SKM-1 (cell line): ENCODE data around the gene RIIAD1.
"Not testable (repeated sequence)": the region's sequence is repeated elsewhere in the genome, so short reads cannot be mapped to it uniquely, and the experiment has no call there.

ENCODE experiments used
- DNase-seq: peaks from one replicate; lab custom pipeline; 2025; ENCODE audit not compliant: unreplicated experiment; lab: John Stamatoyannopoulos, UW

RIIAD1 gene, protein sequence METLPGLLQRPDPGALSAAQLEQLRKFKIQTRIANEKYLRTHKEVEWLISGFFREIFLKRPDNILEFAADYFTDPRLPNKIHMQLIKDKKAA

DNA sequence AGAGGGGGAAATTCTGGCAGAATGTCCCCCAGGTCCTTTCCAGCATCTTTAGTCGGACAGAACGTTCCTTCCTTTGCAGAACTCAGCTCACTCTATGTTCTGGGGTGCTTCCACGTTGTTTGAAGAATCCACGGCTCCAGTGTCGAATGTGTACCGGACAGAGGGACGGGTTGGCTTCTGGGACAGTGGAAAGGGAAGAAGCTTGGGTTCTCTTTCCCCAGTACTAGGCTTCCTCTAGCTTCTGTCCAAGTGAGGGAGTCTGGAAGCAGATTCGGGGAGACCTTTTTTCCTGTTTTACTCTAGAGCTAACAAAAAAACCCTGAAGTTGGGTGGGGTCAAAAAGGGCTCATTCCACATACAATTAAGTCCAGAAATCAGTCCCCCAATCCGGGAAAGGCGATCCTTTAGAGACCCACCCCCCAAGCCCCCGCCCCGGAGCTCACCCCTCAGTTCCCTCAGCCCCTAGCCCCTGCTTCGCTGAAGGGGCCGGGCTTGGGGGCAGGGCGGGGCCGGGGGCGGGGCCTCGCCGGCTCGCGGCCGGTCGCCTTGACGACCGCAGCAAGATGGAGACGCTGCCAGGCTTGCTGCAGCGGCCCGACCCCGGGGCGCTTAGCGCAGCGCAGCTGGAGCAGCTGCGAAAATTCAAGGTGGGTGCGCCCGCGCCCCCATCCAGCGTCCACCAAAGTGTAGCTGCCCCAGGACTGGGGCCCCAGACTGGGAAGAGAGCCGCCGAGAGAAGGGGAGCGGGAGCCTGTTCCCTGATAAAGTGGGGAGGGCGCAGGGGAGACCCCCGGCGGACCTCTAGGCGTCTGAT, at the start of gene RIIAD1:
TSS of gene RIIAD1 (plus strand) at position 549 of the 814 bp plus-strand sequence. CDS start at position 564, 15 bp downstream.
- no peak for DNase-seq

DNA sequence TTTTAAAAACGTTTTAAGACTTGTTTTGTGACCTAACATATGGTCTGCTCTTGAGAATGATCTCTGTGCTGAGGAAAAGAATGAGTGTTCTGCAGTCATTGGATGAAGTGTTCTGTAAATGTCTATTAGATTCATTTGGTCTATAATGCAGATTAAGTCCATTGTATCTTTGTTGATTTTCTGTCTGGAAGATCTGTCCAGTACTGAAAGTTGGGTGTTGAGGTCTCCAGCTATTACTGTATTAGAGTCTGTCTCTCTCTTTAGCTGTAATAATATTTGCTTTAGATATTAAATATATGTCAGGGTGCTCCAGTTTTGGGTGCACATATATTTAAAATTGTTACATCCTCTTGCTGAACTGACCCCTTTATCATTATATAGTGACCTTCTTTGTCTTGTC, 47.9 kb upstream of the RIIAD1 start:
- no peak for DNase-seq

DNA sequence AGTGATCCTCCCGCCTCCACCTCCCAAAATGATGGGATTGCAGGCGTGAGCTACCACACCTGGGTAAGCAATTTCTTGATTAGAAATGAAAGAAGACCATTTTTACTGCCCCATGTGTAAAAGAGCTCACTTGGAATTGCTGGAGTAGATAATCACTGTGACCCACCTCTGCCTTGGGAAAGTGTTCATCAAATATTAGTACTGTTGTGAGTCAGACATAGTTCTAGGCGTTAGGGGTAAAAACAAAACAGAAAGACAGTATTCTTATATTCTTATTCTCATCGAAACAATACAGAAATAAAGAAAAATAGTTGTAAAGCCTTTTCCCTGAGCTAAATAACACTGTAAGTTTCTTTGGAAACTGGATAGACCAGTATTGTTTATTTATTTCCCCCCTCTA, 40.9 kb upstream of the RIIAD1 start:
- DNase-seq = no peak

DNA sequence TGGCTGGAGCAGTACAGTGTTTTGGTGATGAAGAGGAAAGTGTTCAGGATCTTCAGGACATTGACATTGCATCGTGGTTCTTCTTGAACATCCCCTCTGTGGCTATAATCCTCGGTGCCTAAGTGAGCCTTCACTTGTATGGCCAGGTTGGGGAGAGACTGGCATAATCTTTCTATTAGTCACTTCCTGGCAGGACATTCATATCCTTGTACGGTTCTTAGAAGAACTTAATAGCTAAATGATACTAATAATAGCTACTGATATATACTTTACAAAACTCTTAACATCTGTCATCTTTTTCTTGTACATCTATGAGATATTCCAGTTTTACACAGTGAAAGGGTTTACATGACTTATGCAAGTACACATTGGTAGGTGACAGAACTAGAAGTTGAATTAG, 40.5 kb upstream of the RIIAD1 start:
- DNase-seq = no peak

DNA sequence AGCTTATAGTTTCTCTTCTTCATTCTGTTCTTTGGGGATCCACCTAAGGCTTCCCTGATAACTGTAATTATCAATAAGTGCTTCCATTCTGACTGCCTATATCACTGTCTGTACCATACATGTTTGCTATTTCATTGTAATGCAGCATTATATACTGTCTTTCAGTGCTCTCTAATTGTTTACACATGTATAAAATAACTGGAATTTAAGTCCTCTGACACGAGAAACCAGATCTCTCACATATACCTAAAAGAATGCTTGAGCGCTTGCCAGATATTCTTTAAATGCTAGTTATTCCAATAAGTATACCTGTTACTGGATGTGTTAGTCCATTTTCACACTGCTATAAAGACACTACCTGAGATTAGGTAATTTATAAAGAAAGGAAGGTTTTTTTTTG, 39.4 kb upstream of the RIIAD1 start:
- no peak for DNase-seq

DNA sequence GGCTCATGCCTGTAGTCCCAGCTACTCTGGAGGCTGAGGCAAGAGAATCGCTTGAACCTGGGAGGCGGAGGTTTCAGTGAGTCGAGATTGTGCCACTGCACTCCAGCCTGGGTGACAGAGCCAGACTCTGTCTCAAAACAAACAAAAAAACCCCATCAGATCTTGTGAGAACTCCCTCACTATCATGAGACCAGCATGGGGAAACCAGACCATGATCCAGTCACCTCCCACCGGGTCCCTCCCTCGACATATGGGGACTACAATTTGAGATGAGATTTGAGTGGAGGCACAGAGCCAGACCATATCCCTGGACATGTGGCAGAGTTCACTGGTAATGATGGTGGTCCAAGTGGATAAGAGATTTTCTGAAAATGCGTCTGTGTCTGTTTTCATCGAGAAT, 38.4 kb upstream of the RIIAD1 start:
- not testable (repeated sequence) for DNase-seq

DNA sequence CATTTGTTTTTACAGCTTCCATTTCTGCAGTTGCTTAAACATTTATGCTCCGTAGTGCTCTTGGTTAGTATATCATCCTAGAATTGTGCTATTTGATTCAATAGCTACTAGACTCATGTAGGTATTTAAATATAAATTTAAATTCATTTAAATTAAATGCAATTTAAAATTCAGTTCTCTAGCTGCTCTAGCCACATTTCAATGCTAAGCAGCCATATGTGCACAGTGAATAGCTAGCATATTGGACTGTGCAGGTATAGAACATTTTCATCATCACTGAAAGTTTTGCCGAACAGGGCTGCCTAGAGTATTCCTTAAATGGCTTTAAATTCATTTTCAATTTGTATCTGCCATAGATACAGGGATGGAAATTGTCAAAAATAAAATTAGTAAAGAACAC, 37.2 kb upstream of the RIIAD1 start:
- no peak for DNase-seq

DNA sequence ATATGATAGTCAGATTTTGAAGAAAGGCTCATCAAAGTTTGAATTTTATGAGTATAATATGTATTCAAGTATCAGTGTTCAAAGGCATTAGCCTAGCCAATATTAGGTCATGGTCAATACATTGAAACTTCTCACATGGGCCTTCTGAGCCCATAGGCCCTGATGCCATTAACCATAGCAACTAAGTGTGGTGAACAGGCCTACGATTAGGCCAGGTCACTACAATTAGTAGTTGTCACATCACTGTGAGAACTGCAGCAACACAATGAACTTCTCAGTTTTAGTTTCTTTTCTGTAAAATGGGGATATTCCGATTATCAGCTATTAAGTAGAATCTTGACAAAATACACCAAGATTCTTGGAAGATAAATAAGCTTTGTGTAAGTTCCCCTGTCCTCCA, 34.8 kb upstream of the RIIAD1 start:
- no peak for DNase-seq

DNA sequence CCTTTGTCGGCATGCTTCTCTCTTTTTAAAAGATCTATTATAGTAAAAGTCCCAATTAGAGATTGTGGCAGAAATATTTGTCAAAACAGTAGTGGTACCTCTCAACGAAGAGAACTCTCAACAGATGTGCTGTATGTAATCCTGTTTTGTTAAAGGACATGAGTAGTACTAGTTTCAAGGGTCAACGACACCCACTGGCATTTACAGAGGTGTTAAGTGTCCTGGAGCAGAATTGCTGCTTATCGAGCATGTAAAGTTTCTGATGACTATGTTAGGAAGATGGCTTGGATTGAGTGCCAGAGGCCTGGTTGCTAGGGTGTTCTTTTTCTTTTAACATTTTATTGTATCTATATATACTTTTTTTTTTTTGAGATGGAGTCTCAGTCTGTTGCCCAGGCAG, 31.8 kb upstream of the RIIAD1 start:
- no peak for DNase-seq

DNA sequence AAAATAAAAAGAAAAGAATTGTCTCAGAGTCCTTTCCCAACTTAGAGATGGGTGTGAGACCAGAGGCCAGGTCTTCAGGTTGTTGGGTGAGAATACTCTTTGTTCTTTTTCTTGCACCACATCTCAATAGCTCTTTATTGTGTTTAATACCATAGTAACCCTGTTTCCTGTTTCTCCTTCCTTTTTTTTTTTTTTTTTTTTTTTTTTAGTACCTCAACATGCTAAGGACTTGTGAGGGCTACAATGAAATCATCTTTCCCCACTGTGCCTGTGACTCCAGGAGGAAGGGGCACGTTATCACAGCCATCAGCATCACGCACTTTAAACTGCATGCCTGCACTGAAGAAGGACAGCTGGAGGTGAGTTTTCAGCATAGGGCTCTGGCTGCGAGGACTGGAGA, 29.1 kb upstream of the RIIAD1 start:
- DNase-seq = no peak

DNA sequence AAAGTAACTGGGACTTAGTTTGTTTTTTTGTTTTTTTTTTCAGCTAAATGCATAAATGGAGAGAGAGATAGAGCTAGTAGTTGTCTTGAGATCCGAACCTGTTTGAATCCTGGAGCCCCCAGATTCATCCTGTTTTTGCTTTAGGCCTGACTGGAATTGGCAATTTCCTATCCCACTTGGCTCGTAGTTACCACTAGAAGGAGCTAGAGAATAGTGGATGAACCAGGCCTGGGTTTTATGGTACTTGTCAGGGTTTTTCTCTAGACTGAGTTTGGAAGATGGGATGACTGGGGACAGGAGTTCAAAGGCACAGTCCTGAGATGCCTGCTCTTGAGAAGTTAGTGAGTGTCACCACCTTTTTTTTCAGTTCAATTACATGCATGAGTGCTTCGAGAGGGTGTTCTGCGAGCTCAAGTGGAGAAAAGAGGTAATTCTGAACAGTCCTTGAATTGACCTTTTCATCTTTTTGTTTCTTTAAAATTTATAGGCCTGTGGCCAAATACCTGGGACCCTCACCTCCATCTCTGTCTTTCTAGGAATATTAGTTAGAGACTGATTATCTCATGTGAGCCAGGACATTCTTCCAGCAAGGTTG, 28.2 kb upstream of the RIIAD1 start:
- no peak for DNase-seq

DNA sequence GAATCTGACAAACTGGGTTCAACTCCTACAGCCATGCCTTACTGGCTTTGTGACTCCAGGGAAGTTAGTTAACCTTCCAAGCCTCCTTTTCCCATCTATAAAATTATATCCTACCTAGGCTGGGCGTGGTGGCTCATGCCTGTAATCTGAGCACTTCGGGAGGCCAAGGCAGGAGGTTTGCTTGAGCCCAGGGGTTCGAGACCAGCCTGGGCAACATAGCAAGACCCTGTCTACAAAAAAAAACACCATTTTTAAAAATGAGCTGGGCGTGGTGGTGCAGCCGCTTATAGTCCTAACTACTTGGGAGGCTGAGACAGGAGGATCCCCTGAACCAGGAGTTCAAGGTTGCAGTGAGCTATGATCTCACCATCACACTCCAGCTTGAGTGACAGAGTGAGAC, 19.8 kb upstream of the RIIAD1 start:
- no peak for DNase-seq

DNA sequence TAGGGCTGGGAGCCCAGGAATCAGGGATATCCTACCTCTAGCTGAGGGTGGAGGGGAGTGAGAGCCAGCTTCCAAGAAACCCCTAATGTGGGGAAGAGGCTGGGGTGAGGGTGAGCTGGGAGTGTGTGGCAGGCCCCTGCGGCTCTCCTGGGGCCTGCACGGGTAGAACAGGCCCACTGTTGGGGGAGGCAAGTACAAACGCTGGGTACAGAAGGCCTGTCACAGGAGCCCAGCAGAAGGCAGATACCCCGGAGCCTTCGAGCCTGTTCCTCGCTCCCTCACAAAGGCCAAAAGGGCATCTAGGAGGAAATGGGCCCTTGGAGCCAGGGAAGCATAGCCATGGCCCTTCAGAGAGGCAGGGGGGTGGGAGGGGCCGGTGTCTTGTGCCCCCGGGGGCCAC, 18.4 kb upstream of the RIIAD1 start:
- no peak for DNase-seq

DNA sequence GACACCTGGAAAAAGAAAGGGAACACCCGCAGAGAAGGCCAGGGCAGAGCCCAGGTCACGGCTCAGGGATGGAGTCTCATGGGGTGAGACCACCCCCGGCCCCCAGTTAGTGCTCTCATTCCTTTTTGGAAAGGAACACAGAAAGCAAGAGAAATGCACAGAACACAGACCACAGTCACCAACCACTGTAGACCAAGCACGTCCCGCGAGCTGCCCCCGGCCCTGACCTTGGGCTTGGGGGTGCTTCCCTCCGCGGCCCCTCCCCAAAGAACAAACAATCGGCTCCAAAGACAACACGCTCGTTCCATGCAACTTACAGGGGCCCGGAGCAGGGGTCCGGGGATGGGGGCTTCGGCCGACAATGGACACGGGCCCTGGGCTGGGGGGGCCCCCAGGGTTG, 17.5 kb upstream of the RIIAD1 start:
- no peak for DNase-seq

DNA sequence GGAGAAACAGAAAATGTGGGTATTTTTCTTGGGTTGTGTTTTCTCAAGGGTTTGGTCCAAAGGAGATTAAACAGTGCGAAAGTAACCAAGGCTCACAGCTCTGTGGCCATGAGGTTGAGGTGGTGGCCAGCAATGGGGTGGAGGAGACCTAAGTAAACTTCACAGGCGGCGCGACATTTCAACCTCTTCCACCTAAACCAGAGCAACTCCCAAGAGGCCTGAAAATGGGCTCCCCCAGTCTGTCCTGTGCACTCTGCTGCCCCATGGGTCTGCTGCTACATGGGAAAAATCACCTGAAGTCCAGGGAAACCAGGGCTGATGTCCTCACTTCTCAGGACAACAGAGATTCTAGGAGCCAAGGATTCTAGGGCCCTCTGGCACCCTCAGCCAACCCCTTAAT, 17.1 kb upstream of the RIIAD1 start:
- DNase-seq = no peak

DNA sequence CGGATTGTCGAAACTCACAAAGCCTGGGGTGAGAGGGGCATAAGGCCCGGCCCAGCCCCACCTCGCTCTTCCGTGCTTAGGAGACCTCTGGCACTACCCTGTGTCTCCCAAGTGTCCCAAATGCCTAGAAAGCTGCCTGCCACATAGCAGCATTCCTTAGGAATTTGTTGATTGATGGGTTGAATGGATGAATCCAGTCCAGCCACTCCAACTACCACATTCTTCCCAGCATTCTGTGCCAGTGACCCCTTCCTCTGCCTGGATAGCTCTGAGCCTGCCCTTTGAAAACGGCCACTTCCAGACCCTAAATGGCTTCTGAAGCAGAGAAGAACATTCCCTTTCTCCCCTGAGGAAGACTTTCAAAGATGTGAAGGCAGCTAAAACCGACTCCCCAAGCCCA, 16.2 kb upstream of the RIIAD1 start:
- no peak for DNase-seq

DNA sequence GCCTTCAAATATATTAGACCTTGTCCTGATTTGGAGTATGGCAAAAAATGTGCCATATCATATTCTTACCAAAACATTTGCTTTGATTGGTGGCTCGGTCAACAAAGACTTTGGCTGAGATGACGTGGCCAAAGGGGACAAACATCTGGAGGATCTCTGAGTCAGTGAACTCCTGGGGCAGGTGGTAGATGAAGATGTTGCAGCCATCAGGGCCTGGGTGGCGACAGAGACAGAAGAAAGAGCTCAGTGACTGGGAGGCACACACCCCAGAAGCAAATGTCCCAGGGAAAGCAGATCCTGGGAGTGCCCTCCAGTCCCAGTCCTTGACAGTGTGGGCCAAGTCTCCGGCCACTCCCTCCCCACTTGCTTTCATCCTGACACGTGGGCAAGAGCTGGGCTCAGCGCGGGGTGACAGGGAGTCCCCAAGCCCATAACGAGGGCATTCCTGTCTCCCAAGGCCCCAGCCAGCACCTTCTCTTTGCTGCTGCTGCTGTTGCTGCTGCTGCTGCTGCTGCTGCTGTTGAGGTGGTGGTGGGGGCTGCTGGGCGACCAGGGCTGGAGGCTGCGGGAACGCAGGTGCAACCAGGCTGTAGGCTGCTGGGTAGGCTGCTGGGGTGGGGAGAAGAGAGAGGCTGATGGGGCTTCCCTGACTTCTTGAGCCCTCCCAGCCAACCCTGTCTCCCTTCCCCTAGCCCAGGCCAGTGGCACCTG, 15.4 kb upstream of the RIIAD1 start:
- no peak for DNase-seq

DNA sequence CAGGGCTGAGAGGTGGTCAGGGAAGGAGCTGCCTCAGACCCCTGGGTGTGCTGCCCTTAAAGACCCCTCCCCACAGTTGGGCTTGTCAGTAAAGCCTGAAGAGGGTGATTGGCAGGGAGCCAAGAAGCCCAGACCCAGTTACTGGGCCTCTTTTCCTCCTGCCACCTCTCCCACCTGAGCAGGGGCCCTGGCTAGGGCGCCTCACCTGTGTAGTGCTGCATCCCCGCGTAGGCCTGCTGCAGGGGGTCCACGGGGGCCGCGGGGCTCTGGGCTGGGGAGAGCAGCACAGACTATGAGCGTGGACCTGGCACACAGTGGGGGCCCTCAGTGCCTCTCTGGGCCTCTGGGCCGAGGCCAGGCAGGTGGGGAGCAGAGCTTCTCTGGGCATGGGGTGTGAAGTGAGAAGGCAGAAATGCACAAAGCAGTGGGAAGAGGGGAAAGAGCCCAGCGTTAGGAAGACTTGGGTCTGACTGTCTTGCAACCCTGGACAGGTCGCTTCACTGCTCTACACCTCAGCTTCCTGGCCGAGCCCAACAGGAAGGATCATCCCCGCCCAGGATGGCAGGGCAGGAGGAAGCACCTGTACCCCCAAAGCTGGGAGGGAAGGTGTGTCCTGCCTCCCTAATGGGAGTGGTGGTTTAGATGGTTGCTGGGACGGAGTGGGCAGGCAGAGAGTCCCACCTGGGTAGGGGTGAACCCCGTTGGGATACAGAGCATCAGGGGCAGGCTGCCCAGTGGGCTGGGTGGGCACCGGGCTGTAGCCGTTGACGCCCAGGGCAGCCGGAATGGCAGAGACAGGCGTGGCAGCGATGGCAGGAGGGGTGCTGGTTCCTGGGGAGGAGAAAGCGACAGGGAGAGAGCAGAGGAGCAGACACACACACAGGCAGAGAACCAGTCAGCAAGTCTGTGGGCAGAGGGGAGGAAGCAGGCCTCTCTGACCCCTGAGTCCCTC, 14.6 kb upstream of the RIIAD1 start:
- no peak for DNase-seq

DNA sequence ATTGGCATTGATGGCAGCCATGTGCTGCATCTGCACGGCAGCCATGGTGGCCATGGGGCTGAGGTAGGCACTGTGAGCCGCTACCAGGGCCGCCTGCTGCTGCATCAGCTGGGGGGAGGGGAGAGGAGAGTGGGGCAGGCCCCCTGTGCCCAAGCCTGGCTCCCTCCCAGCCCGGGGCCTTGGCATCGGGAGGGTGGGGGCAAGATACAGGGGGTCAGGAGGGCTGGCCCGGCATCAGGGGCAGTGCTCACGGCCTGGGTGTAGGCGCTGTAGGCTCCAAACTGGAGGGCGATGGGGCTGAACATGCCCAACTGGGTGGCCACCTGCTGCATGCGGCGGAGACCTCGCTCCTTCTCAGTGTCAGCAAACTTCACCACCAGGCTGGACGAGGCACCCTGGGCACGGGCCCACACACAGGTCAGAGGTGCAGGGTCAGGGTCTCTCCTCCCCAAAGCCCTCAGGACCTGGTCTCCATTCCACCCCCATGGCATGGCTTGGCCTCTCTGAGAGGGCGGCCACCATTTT, 13.7 kb upstream of the RIIAD1 start:
- no peak for DNase-seq

DNA sequence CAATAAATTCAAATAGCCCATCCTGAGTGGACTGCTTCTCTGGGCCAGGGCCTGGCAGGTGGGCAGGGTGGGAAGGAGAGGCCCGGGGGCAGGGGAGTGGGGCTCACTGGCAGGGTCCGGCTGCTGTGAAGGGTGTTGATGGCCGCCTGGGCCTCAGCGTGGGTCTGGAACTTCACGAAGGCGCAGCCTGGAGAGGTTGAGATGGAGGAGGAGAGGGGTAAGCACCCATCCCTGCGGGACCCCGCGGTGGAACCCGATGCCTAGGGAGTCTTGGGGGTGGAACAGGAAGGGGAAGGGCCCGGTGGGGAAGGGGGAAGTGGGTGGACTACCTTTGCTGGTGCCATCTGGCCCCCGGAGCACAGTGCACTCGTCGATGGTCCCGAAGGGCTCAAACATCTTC, 12.4 kb upstream of the RIIAD1 start:
- no peak for DNase-seq
